GM12872 (cell line): ENCODE measurements around the gene GFRA4.

ENCODE experiments used
- CTCF ChIP-seq: IDR thresholded peaks from 3 replicates; pipeline ENCODE4 v1.5.1; 2011; ENCODE audit warnings: low read depth, mild to moderate bottlenecking, low read length, moderate library complexity; ENCODE audit not compliant: insufficient read depth

GFRA4 gene

GRCh38 chr20:3671986-3672546 lies 8.9 kb upstream of the GFRA4 start:
- TF ChIP-seq CTCF: no peak

- no peak for TF ChIP-seq CTCF
Observed at GRCh38 chr20:3670945-3671344, 7.7 kb upstream of the GFRA4 start.

GRCh38 chr20:3670511-3670910 lies 7.3 kb upstream of the GFRA4 start:
- TF ChIP-seq CTCF: no peak

GRCh38 chr20:3669710-3670367 lies 6.6 kb upstream of the GFRA4 start:
- no peak for TF ChIP-seq CTCF

- TF ChIP-seq CTCF: no peak
Observed at GRCh38 chr20:3667434-3668037, 4.3 kb upstream of the GFRA4 start.

- no peak for TF ChIP-seq CTCF
Observed at GRCh38 chr20:3663858-3664257, 659 bp upstream of the GFRA4 start.

GRCh38 chr20:3661814-3662665 lies 1.2 kb downstream of the GFRA4 start:
- TF ChIP-seq CTCF: no peak
